Activated T-cell treated with anti-CD3 and anti-CD28 coated beads, Interleukin-2, amount 50 U/mL, for 48 hours (primary cell): Measurements from ENCODE around the gene METTL23.

Experiments used
- DNase-seq, 2 experiments: peaks; one replicate each; pipeline ENCODE4 v3.0.0-alpha.2; 2020

Gene METTL23

DNA sequence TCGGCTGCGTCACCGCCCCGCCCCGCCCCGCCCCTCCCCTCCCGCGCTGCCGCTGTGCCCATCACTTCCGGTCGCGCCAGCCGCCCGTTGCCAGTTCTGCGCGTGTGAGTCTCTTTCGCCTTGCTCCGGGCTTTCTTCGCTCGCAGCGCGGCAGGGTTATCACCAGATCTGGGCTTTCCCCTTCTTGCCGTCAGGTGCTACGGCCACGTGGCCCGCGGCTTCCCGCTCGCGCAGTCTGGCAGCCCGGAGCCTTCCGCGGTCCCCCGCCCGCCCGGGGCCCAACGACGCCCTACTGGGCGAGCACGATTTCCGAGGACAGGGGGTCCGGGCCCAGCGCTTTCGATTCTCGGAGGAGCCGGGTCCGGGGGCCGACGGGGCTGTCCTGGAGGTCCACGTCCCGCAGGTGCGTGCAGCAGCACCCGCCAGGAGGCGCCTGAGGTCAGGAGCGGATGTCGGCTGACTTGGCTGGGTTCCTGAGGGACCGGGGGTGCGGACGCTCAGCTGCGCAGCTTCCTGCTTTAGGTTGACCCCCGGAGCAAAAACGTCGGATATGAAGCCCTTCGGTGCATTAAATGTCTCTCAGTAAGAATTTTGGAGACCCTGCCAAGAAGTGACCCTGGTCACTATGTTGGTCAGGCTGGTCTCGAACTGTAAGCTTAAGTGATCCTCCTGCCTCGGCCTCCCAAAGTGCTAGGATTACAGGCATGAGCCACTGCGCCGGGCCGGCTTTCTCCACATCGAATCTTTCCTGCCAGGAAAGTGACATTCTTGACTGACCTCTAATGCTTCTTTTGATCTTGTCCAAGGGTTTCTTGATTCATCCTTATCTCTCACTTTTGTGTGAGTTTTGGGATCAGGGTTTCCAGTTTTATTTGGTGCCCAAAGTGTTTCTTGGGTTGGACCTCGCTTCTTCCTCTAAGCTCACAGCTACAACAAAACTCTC lies at the start of gene METTL23:
METTL23 (plus strand) TSS at position 64 of the 943 bp plus-strand sequence. CDS start 2,872 bp downstream, outside the sequence.
- DNase-seq, result peak; percentile 83 to 88

DNA sequence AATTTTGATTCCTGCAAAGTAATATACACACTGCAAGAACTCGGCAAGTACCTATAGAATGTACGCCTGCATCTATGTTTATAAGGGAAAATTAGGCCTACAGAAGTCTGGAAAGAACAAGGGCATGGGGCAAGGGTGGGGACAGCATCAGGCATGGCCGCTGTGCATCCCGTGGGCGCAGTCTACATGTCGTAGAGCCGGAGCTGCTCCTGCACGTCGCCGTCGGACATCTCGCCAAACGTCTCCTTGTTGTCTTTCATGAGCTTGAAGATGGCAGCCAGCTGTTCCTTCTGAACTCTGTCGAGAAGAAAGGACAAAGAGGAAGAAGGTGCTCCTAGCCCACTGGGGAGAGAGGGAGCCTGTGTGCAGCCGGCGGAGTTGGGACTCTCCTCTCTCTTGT lies 49.2 kb upstream of the METTL23 start:
- no peak for DNase-seq

GRCh38 chr17:76678330-76678729 lies 48.3 kb upstream of the METTL23 start:
- peak; percentile 29 to 39 for DNase-seq

- no peak for DNase-seq
Measured at GRCh38 chr17:76679239-76679638, 47.4 kb upstream of the METTL23 start.

DNA sequence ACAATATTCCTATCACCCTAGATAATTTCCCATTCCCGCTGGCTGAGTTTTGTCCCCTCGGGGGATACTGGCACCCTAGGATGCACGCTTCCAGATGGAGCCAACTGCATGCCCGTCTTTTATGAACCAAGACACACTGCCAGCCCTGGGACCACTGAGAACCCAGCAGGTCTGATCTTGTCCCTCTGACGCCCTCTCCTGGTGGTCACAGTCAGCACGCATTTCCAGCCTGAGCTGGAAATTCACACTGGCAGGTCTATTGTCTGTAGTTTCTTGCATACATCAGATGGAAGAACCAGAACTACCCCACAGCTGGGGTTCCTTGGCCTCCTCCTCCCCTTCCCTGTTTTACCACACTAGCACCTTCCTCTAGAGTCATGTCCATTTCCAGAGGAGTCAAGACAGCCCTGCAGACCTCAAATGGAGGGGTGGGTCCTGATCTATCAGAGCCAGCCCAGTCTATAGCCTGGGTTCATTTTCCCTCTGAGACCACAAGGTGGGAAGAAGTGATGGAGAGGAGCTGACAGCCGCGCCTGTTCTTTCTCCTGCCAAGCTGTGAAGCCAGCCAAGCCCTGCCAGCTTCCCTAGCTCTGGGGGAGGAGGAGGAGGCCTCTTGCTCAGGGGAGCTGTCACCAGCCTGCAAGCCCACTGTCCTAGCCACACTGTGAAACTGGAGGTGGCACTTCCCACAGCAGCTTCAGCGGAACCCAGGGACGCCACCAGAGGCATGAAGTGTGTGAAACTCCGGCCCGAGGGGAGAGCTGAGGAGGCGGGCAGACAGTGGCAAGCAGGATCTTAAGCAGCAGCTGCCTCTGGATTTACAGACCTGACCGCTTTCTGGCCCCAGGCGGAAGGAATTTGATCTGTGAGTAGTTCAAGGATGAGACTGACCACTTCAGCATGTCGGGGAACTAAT lies 45.2 kb upstream of the METTL23 start:
- peak; percentile 77 to 81 for DNase-seq

GRCh38 chr17:76682296-76682695 lies 44.3 kb upstream of the METTL23 start:
- no peak for DNase-seq

DNA sequence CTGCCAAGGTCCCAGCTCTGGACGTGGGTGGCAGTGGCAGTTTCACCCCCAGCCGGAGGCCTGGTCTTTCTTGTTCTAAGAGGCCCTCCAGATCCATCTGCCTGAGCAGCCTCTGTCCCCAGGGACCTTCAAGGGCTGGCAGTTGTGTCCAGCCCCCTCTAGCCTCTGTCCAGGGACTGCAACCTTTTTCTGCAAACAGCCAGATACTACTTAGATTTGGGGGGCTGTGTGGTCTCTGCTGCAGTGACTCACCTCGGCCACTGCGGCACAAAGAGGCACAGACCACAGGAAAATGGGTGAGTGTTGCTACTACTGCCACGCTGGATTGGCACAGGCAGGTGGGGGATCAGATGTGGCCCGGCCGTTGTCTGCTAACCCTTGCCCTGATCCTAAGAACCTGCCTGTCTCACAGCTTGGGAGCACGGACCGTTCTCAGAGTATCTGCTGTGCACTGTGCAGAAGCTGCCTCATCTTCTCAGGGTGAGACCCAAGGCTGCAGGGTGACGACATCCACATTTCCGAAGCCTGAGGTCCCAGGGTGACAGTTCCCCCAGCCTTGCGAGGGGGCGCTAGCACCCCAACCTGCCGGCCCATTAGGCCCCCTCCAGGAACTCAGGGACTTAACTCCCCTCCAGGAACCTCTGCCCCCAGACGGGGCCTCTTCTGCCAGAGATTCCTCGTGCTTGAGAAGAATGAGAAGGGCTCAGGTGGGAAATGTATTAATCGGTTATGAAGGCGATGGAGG lies 43.5 kb upstream of the METTL23 start:
- DNase-seq, result no peak

GRCh38 chr17:76683921-76684745 lies 42.5 kb upstream of the METTL23 start:
- DNase-seq, result no peak

- no peak for DNase-seq
Measured at GRCh38 chr17:76684756-76685155, 41.9 kb upstream of the METTL23 start.

GRCh38 chr17:76685366-76685765 lies 41.3 kb upstream of the METTL23 start:
- no peak for DNase-seq

GRCh38 chr17:76685846-76686245 lies 40.8 kb upstream of the METTL23 start:
- DNase-seq, result no peak

DNA sequence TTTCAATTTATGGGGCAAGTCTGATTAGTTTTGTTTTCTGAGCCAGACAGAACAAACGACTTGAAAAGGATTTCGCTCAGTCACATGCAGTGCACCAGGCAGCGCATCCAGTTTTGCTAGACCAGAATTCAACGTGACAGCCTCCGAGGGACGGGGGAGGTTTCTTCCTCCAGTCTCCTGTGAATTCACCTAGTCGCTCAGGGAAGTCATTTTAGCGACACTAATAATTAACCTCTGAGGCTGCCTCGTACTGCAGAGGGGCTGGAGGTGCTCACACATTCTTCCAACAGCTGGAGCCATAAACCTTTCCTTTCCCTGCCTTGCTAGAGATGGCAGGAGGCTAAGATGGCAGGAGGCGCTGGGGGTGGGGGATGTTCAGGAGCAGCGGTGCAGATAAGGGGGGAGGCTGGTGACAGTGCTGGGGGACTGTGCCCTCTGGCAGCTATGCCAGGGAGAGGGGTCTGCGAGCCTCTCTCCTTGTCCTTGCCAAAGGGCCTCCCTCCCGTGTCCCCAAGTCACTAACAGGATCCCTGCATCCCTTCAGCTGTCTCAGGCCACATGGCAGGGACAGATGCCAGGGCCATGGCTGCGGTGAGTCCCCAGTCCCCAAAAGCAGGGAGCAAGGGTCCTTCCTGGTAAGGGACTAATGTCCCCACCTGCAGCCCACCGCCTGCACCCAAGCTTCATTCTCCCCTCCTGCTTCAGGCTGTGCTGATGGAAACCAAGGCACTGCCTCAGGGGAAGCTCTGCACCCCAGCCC lies 39.9 kb upstream of the METTL23 start:
- no peak for DNase-seq

DNA sequence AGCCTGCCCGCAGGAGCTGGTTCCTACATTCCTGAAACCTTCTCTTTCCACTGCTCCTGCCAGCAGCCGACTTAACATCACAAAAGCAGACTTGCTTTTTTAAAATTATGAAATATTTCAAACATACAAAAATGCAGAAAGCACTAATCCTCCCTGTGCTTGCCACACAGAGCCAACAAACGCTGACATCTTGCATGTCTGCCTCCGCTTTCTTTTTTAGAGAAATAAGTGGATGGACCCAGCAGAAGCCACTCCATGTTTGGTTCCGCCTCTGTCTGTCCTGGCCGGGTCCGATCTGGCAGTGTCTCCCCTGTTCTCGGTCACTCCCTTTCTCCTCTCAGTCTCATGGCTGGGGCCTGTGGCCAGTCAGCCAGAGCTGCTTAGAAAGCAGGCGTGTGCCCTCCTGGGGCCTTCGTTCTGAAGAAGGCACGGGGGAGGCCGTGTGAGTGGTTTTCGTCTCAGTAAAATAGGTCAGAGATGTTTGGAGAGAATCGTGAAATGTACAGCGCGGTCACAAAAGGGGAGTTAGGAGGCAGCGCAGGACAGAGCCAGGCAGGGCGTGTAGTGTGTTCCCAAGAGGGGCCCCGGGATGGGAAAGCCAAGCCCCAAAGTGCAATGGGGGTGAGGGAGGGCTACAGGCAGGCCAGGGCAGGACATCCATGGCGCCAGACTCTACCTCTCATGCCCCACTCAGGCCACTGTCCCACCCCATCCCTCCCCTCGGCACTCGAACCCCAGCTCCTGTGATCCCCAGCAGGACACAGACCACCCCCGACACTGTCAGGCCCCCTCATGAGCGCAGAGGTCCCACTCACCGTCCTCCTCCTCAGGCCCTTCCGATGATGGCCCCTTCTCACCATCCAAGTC lies 39.1 kb upstream of the METTL23 start:
- no peak for DNase-seq

DNA sequence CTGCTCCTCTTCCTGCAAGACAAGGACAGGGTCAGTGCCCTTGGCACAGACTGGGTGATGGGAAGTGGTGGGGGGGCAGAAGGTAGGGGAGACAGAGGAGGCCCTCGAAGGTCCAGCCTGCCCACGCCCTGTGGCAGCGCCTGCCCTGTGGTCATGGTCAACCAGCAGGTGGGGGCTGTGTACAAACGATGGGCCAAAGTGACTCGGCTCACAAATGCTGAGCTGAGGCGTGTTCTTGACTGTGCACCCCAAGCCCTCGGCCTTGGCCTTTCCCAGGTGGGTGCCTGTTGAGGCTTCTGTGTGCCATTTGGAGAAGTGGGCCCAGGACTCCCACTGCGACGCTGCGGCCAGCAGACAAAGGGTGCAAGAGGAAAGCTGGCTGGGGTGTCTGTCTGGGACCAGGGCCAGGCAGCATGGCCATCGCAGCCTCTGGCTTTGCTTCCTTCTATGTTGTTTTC lies 38.4 kb upstream of the METTL23 start:
- DNase-seq, result no peak

DNA sequence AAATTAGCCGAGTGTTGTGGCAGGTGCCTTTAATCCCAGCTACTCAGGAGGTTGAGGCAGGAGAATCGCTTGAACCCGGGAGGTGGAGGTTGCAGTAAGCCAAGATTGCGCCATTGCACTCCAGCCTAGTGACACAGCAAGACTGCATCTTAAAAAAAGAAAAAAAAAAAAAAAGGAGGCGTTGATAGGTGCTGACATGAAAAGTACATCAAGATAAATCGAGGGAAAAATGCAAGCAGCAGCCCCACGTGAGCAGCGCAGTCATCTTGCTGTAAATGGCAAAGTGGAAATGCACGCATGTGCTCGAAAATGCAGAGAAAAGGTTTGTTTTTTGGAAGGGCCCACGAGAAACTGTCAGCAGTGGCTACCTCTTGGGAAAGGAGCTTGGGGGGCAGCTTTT lies 36.8 kb upstream of the METTL23 start:
- DNase-seq, result no peak

- no peak for DNase-seq
Measured at GRCh38 chr17:76690596-76691280, 35.9 kb upstream of the METTL23 start.

- no peak for DNase-seq
Measured at GRCh38 chr17:76691379-76692191, 35.1 kb upstream of the METTL23 start.

DNA sequence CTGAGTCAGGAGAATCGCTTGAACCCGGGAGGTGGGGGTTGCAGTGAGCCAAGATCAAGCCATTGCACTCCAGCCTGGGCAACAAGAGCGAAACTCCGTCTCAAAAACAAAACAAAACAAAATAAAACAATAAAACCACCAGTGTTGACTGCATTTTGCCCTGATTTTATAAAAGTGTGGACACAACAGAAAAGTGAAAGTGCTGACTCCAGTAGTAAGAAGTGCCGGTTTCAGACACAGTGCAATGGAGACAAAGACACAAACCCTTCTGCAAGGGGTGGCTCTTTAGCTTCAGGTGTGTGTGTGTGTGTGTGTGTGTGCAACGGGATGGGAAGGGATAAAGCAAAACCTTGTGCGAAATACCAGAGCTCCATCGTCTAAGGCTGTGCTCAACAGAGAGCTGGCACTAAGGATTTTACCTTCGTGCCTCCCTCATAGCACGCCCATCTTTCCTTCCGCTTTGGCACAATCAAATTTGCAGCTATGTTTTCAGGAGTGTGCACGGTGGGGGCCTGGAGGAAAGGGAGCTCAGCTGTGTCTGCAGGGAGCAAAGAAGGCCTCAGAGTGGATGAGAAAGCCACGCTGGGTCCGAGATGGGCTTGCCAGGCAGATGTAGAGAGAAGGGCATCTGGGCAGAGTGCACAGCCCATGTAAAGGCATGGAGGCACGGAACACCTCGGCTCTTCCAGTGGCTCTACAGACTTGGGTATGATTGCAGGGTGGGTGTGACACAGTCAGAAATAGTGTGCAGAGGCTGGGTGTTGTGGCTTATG lies 31.4 kb upstream of the METTL23 start:
- no peak for DNase-seq
